Ishikawa (cell line): ENCODE data around the gene HNF1B.

Source experiments
- EGR1 ChIP-seq: IDR thresholded peaks from 2 replicates; pipeline ENCODE4 v1.6.1; 2012
- RAD21 ChIP-seq: IDR thresholded peaks from 2 replicates; pipeline ENCODE4 v1.6.1; 2012; ENCODE audit warnings: low read depth
- REST ChIP-seq: IDR thresholded peaks from 2 replicates; pipeline ENCODE4 v1.6.1; 2012; ENCODE audit warnings: low read depth, mild to moderate bottlenecking
- TAF1 ChIP-seq: IDR thresholded peaks from 2 replicates; pipeline ENCODE4 v1.6.1; 2012; ENCODE audit warnings: low read depth, mild to moderate bottlenecking

GRCh38 chr17:37700881-37701280 lies 44.0 kb downstream of the HNF1B start:
- no peak for TF ChIP-seq RAD21
- no peak for TF ChIP-seq EGR1
- TF ChIP-seq REST, result no peak
- TF ChIP-seq TAF1, result no peak
